Activated CD4-positive, alpha-beta T cell treated with anti-CD3 and anti-CD28 coated beads, Interleukin-2, amount 10 ng/mL, durations not matched to agents 7 days and 5 days (primary cell): Measurements from ENCODE around the gene ATP5F1E. TPM values are rescaled to one million over a fixed set of nuclear protein-coding genes. Genes with fewer than 3 reads are reported as not detected.
A peak's percentile ranks its signal among the peaks of the same experiment; 100 is the strongest.

Experiments used
- CTCF ChIA-PET: fragments of 350-600 bp; sonication (Branson Sonifier 250); formaldehyde crosslinking; loops from one replicate; lab custom pipeline; 2021; ENCODE audit warnings: antibody characterized with exemption; lab: Charles Lee
- POLR2A ChIA-PET: fragments of 350-600 bp; sonication (Branson Sonifier 250); formaldehyde crosslinking; loops from one replicate; lab custom pipeline; 2021; ENCODE audit warnings: antibody characterized with exemption; lab: Charles Lee
- DNase-seq: peaks from one replicate; pipeline ENCODE4 v3.0.0-alpha.2; 2020
- H3K27ac Mint-ChIP-seq: one replicate; pipeline ENCODE4 v1.8.0; 2021; ENCODE audit warnings: mild to moderate bottlenecking, moderate library complexity, mixed read lengths
- H3K27me3 Mint-ChIP-seq: one replicate; pipeline ENCODE4 v1.8.0; 2021; ENCODE audit warnings: mixed read lengths
- H3K36me3 Mint-ChIP-seq: one replicate; pipeline ENCODE4 v1.8.0; 2021; ENCODE audit warnings: low read depth, mixed read lengths
- H3K4me1 Mint-ChIP-seq: one replicate; pipeline ENCODE4 v1.8.0; 2021; ENCODE audit warnings: mixed read lengths
- H3K4me3 Mint-ChIP-seq: one replicate; pipeline ENCODE4 v1.8.0; 2021; ENCODE audit warnings: mild to moderate bottlenecking, moderate library complexity, mixed read lengths
- H3K9me3 Mint-ChIP-seq: one replicate; pipeline ENCODE4 v1.8.0; 2021; ENCODE audit warnings: mixed read lengths
- total RNA-seq, 2 experiments: library from RNA; stranded (reverse); gene quantifications; one replicate each; pipeline ENCODE4 v1.2.3, GENCODE V29; 2021

Gene ATP5F1E
- total RNA-seq, 2 experiments from 2014 or later: 98.1 to 101 TPM

GRCh38 chr20:59062081-59062480, 29.9 kb upstream of the ATP5F1E start:
- Mint-ChIP-seq H3K4me3 (no peak overlapping the region), H3K4me1 (no peaks in the 10 kb centered on the region), H3K36me3 (no peaks in the 10 kb centered on the region), H3K9me3 (no peaks in the 10 kb centered on the region), H3K27me3 (peaks cover 20% of the 10 kb centered on the region), H3K27ac (no peak overlapping the region)
- ChIA-PET POLR2A (no interaction called here), CTCF (no interaction called here)
- DNase-seq: no peak

GRCh38 chr20:59055302-59055701, 23.2 kb upstream of the ATP5F1E start:
- CTCF ChIA-PET: no interaction called here
- H3K4me1 Mint-ChIP-seq: no peaks in the 10 kb centered on the region
- DNase-seq: no peak
- H3K4me3 Mint-ChIP-seq: no peak overlapping the region
- H3K27me3 Mint-ChIP-seq: peaks cover 28% of the 10 kb centered on the region
- no peaks in the 10 kb centered on the region for H3K36me3 Mint-ChIP-seq
- POLR2A ChIA-PET: no interaction called here
- no peak overlapping the region for H3K27ac Mint-ChIP-seq
- H3K9me3 Mint-ChIP-seq: no peaks in the 10 kb centered on the region

GRCh38 chr20:59051666-59052185, 19.6 kb upstream of the ATP5F1E start:
- no peak overlapping the region for H3K27ac Mint-ChIP-seq
- H3K4me1 Mint-ChIP-seq: peaks cover 11% of the 10 kb centered on the region
- no peak for DNase-seq
- ChIA-PET POLR2A (no interaction called here), CTCF (no interaction called here)
- H3K4me3 Mint-ChIP-seq: no peak overlapping the region
- H3K36me3 Mint-ChIP-seq: no peaks in the 10 kb centered on the region
- H3K9me3 Mint-ChIP-seq: no peaks in the 10 kb centered on the region
- peaks cover 29% of the 10 kb centered on the region for H3K27me3 Mint-ChIP-seq

- Mint-ChIP-seq H3K9me3 (no peaks in the 10 kb centered on the region), H3K4me1 (peaks cover 11% of the 10 kb centered on the region), H3K27ac (no peak overlapping the region), H3K4me3 (no peak overlapping the region), H3K27me3 (peaks cover 29% of the 10 kb centered on the region), H3K36me3 (no peaks in the 10 kb centered on the region)
- DNase-seq: no peak
- POLR2A ChIA-PET: no interaction called here
- CTCF ChIA-PET: interaction anchor here (1.1 kb wide), 1 partner anchor 9 kb away, joined by 3 read pairs; no protein-coding TSS in a partner anchor
Observed at GRCh38 chr20:59050437-59050836, 18.3 kb upstream of the ATP5F1E start.

DNA sequence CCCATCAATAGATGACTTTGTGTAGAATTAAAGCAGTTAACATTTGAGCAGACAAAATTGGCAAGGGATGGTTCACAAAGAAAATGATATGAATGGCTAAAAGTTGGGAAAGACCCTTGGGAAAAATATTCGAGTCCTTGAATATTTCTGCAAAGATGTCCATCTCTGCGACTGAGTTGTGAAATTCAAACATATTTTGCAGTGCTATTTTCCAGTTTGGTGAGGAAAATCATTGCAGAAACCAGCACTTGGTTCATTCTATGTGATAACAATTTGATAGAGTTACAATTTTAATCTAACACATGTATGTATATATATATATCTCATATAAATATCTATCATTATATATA, 16.5 kb upstream of the ATP5F1E start:
- Mint-ChIP-seq H3K9me3 (no peaks in the 10 kb centered on the region), H3K4me1 (peaks cover 19% of the 10 kb centered on the region), H3K27ac (no peak overlapping the region), H3K27me3 (peaks cover 21% of the 10 kb centered on the region), H3K36me3 (no peaks in the 10 kb centered on the region), H3K4me3 (no peak overlapping the region)
- ChIA-PET CTCF (no interaction called here), POLR2A (no interaction called here)
- DNase-seq: no peak

DNA sequence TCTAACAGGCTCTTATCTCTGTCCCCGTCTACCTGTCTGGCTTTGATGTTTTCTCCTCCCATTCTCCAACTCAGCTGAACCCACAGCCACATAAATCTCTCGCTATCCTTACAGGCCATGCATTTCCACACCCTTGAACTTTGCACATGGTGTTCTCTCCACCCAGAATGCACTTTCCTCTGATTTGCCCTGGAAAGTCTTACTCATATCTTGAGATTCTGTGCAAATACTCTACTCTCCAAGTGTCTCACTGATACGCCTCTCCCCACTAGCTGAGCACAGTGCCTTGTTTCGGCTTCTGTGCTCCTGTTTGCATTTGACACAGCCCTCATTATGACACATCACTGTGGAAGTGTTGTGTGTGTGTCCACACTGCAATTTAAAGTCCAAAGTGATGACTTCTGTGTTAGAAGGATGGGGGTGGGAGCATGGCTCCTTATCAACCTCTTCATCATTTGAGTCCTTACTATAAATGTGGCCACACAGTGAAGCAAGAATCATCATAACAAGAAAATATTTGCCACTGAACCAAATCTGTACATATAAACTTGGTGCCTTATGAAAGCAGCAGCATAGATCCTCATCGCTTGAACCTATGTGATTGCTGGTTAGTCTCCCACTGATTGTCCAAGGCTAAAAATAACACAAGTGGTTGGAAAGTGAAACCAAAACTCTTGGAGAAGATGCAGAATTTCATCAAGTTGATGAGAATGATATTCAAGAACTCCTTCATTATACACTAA, 16.0 kb upstream of the ATP5F1E start:
- Mint-ChIP-seq H3K4me3 (no peak overlapping the region), H3K4me1 (peaks cover 24% of the 10 kb centered on the region), H3K36me3 (no peaks in the 10 kb centered on the region), H3K27me3 (peaks cover 16% of the 10 kb centered on the region), H3K27ac (no peak overlapping the region), H3K9me3 (no peaks in the 10 kb centered on the region)
- POLR2A ChIA-PET: no interaction called here
- CTCF ChIA-PET: interaction anchor here (0.6 kb wide), 2 partner anchors 111 to 119 kb away, joined by 3 read pairs; no protein-coding TSS in a partner anchor
- DNase-seq: no peak

GRCh38 chr20:59046862-59047261, 14.7 kb upstream of the ATP5F1E start:
- H3K27me3 Mint-ChIP-seq: peaks cover 13% of the 10 kb centered on the region
- no peak overlapping the region for H3K4me3 Mint-ChIP-seq
- H3K4me1 Mint-ChIP-seq: peaks cover 27% of the 10 kb centered on the region
- POLR2A ChIA-PET: no interaction called here
- CTCF ChIA-PET: interaction anchor here (1.4 kb wide), 1 partner anchor 7 kb away, joined by 3 read pairs; no protein-coding TSS in a partner anchor
- no peak overlapping the region for H3K27ac Mint-ChIP-seq
- H3K36me3 Mint-ChIP-seq: no peaks in the 10 kb centered on the region
- DNase-seq: no peak
- H3K9me3 Mint-ChIP-seq: no peaks in the 10 kb centered on the region

DNA sequence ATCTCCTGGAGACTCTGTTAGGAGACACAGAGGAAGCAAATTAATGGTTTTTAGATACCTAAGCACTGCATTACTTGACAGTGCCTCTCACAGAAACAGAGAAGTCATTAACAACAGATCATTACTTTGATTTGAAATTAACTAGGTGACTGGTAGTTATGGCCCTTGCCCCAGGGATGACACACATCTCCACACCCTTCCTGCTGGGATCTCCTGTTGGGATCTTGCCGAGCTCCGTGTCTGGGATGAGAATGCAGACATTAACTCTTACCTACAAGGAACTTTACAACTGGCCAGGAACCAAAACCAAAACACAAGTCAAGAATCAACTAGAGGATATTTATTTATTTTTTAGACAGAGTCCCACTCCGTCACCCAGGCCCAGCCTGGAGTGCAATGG, 12.7 kb upstream of the ATP5F1E start:
- Mint-ChIP-seq H3K27ac (no peak overlapping the region), H3K9me3 (no peaks in the 10 kb centered on the region), H3K36me3 (peaks cover 16% of the 10 kb centered on the region), H3K4me3 (no peak overlapping the region), H3K4me1 (peaks cover 43% of the 10 kb centered on the region), H3K27me3 (peaks cover 2% of the 10 kb centered on the region)
- no peak for DNase-seq
- ChIA-PET POLR2A (no interaction called here), CTCF (no interaction called here)

DNA sequence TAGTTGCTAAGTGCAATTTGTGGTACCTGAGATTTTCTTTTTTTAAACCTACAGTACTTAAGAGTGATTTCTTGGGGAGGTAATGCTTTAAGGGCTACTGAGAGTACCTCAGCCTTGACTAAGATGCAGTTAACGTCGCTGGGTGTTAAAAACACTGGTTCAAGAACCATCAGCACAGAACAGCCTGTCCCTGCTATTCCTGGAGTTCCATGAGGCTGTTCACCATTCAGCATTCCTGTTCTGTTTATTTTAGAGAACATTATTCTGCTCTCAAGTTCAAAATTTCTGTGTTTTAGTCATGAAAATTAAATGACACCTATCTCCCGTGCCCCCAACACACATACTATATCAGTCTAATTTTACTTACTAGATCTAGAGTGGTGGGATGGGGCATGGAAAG, 12.2 kb upstream of the ATP5F1E start:
- CTCF ChIA-PET: interaction anchor here (4.2 kb wide), 1 partner anchor 12 kb away, joined by 16 read pairs; the partner anchor contains the start of gene ATP5F1E
- Mint-ChIP-seq H3K27ac (no peak overlapping the region), H3K4me3 (no peak overlapping the region), H3K27me3 (no peaks in the 10 kb centered on the region), H3K9me3 (no peaks in the 10 kb centered on the region), H3K4me1 (peaks cover 48% of the 10 kb centered on the region), H3K36me3 (peaks cover 17% of the 10 kb centered on the region)
- POLR2A ChIA-PET: no interaction called here
- DNase-seq: no peak

- no peaks in the 10 kb centered on the region for H3K9me3 Mint-ChIP-seq
- peaks cover 53% of the 10 kb centered on the region for H3K4me1 Mint-ChIP-seq
- peak overlapping the region; percentile 88 for H3K27ac Mint-ChIP-seq
- H3K36me3 Mint-ChIP-seq: peaks cover 17% of the 10 kb centered on the region
- peak overlapping the region; percentile 90 for H3K4me3 Mint-ChIP-seq
- ChIA-PET POLR2A (no interaction called here), CTCF (interaction anchor here (1.0 to 4.2 kb wide), 2 partner anchors 12 to 361 kb away, joined by 4 to 16 read pairs; partner anchors contain the start of gene ATP5F1E)
- H3K27me3 Mint-ChIP-seq: no peaks in the 10 kb centered on the region
- DNase-seq: no peak
Observed at GRCh38 chr20:59043698-59044097, 11.6 kb upstream of the ATP5F1E start.

- DNase-seq: peak; percentile 94
- Mint-ChIP-seq H3K4me3 (peak overlapping the region; percentile 90), H3K9me3 (no peaks in the 10 kb centered on the region), H3K4me1 (peaks cover 47% of the 10 kb centered on the region), H3K36me3 (peaks cover 18% of the 10 kb centered on the region), H3K27ac (peak overlapping the region; percentile 91), H3K27me3 (no peaks in the 10 kb centered on the region)
- CTCF ChIA-PET: interaction anchor here (0.6 to 4.2 kb wide), 3 partner anchors 11 to 361 kb away, joined by 3 to 16 read pairs (median 4); partner anchors contain the start of gene ATP5F1E
- POLR2A ChIA-PET: no interaction called here
Observed at GRCh38 chr20:59042796-59043631, 10.9 kb upstream of the ATP5F1E start.

DNA sequence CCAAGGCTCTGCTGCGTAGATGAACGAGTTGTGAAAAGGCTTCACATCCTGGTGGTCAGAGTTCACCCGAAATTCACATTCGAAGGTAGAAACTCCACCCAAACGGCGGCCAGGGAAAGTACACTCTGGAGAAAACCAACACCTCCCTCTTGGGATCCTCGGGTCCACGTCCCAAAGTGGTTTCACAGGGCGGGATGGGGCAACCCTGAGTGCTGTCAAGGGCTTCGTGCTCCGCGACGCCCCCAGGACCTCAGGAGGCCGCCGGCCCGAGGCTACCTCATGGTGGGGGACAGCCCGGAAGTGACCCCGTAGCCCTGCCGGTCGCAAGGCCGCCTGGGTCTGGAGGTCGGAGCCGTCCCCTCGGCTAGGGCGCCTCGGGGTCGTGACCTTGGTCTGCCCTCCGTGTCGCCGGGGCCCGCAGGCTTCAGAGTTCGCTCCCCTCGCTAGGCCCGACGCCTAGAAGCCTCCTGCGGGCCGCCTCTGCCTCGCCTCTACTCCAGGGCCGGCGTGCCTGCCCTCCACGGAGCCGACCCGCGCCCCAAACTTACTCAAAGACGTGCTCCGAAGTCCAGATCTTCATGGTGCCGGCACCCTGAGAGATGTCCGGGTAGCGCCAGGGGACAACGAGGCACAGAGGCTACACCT, 10.1 kb upstream of the ATP5F1E start, which contains the start of gene PRELID3B:
Gene PRELID3B, minus strand, starts transcription at position 636 of the 645 bp plus-strand sequence. Its CDS starts 56 bp downstream, at position 580.
- H3K4me1 Mint-ChIP-seq: peaks cover 51% of the 10 kb centered on the region

More for the DNA sequence above, 10.1 kb upstream of the ATP5F1E start, which contains the start of gene PRELID3B:
- H3K36me3 Mint-ChIP-seq: peaks cover 26% of the 10 kb centered on the region
- ChIA-PET POLR2A (no interaction called here), CTCF (interaction anchor here (0.6 to 4.2 kb wide), 2 partner anchors 10 to 156 kb away, joined by 3 to 16 read pairs; partner anchors contain the start of gene ATP5F1E)
- no peaks in the 10 kb centered on the region for H3K27me3 Mint-ChIP-seq
- no peaks in the 10 kb centered on the region for H3K9me3 Mint-ChIP-seq
- DNase-seq: no peak
- H3K4me3 Mint-ChIP-seq: peak within 1 kb of the TSS; percentile 90
- peak within 1 kb of the TSS; percentile 91 for H3K27ac Mint-ChIP-seq
